GM12891 (cell line): Measurements from ENCODE around the gene TPSAB1.

Experiments used
- POLR2A ChIP-seq: IDR thresholded peaks from 2 replicates; pipeline ENCODE4 v1.6.1; 2011; ENCODE audit warnings: low read depth, low read length, control low read depth
- POLR2AphosphoS5 ChIP-seq: IDR thresholded peaks from 2 replicates; pipeline ENCODE4 v1.6.1; 2011; ENCODE audit warnings: low read depth, low read length, control low read depth
- POU2F2 ChIP-seq: IDR thresholded peaks from 2 replicates; pipeline ENCODE4 v1.6.1; 2011; ENCODE audit warnings: low read depth, mild to moderate bottlenecking, control low read depth, low read length, moderate library complexity
- SPI1 ChIP-seq: IDR thresholded peaks from 2 replicates; pipeline ENCODE4 v1.6.1; 2011; ENCODE audit warnings: low read depth, low read length, control low read depth
- TAF1 ChIP-seq: IDR thresholded peaks from 2 replicates; pipeline ENCODE4 v1.6.1; 2011; ENCODE audit warnings: low read depth, low read length, control low read depth

DNA sequence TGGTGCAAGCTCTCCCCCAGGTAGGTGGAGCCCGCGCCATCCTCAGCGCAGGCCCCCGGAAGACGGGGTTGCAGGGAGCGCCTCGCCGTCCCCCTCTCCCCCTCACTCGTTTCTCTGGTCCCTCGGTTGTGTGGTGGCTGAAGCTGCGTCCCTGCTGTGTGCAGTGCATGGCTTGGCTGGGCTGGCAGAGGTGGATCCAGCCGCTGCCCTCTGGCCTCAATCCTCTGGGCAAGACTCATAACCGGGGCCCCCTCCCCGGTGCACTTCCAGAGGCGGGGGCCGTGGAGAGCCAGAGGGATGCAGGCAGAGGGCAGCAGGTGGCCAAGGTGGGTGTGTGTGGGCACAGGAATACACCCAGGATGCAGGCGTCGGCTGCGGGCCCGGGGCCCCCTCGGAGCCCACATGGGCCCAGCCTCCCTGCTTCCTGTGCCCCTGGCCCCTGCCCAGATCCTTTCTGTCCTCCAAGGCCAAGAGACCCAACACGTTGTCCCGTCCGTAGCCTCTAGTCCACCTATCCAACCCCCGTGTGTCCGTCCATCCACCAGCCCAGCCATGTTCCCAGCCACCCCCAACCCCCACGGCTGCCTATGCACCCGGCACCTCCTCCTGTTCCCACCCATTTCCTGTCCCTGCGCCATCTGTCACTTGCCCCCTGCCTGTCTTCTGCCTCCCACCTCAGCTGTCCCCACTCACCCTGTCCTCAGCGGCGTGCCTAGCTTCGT is 24.8 kb upstream of the TPSAB1 start:
- TF ChIP-seq POLR2A (no peak), POLR2AphosphoS5 (no peak), TAF1 (no peak), SPI1 (no peak), POU2F2 (no peak)
